ENCODE measurements around the gene PLXNC1. TPM values are rescaled to one million over a fixed set of nuclear protein-coding genes. Genes with fewer than 3 reads are reported as not detected.

Gene PLXNC1
- total and polyA plus RNA-seq, 7 donors: 1.2 to 10.2 (median 4.3) TPM

- no peaks in the 10 kb centered on the region for H3K27me3 ChIP-seq
- H3K9me3 ChIP-seq: peaks cover 0 to 3% (median 0%) of the 10 kb centered on the region in 4 donors
- intact Hi-C loops (cut with DNase I): no loop called here
- H3K36me3 ChIP-seq: no peaks in the 10 kb centered on the region
- H3K27ac ChIP-seq: no peak overlapping the region
- H3K4me1 ChIP-seq: no peaks in the 10 kb centered on the region
- no peak overlapping the region for H3K4me3 ChIP-seq
- no peak for DNase-seq
- TF ChIP-seq POLR2A (IDR thresholded peaks at IDR 0.05) (no peak), EP300 (IDR thresholded peaks at IDR 0.05) (no peak), POLR2AphosphoS5 (IDR thresholded peaks at IDR 0.05) (no peak), CTCF (IDR thresholded peaks at IDR 0.05) (no peak)
- WGBS, 2 donors: 65 to 79% methylated on average over 10 of the region's 10 CpGs
These were observed 27.6 kb downstream of the PLXNC1 start for GRCh38 chr12:94175763-94176668.

GRCh38 chr12:94178054-94178453, 29.7 kb downstream of the PLXNC1 start:
- intact Hi-C loops (cut with DNase I): no loop called here
- Histone ChIP-seq H3K4me3 (no peak overlapping the region), H3K27ac (no peak overlapping the region), H3K27me3 (no peaks in the 10 kb centered on the region), H3K4me1 (no peaks in the 10 kb centered on the region), H3K36me3 (no peaks in the 10 kb centered on the region), H3K9me3 (peaks cover 0 to 3% (median 0%) of the 10 kb centered on the region in 4 donors)
- no peak for DNase-seq
- TF ChIP-seq POLR2A (IDR thresholded peaks at IDR 0.05): no peak
- TF ChIP-seq POLR2AphosphoS5 (IDR thresholded peaks at IDR 0.05): no peak
- TF ChIP-seq CTCF (IDR thresholded peaks at IDR 0.05): no peak
- TF ChIP-seq EP300 (IDR thresholded peaks at IDR 0.05): no peak

GRCh38 chr12:94178882-94179281, 30.5 kb downstream of the PLXNC1 start:
- Histone ChIP-seq H3K4me1 (no peaks in the 10 kb centered on the region), H3K27ac (no peak overlapping the region), H3K4me3 (no peak overlapping the region), H3K9me3 (peaks cover 0 to 3% (median 0%) of the 10 kb centered on the region in 4 donors), H3K27me3 (no peaks in the 10 kb centered on the region), H3K36me3 (no peaks in the 10 kb centered on the region)
- 74 to 85% methylated on average over 3 of the region's 3 CpGs for WGBS, 2 donors
- intact Hi-C loops (cut with DNase I): no loop called here
- no peak for DNase-seq
- TF ChIP-seq POLR2AphosphoS5 (IDR thresholded peaks at IDR 0.05) (no peak), CTCF (IDR thresholded peaks at IDR 0.05) (no peak), POLR2A (IDR thresholded peaks at IDR 0.05) (no peak), EP300 (IDR thresholded peaks at IDR 0.05) (no peak)

- H3K27ac ChIP-seq: no peak overlapping the region
- intact Hi-C loops (cut with DNase I): no loop called here
- no peaks in the 10 kb centered on the region for H3K27me3 ChIP-seq
- H3K9me3 ChIP-seq: peaks cover 0 to 3% (median 0%) of the 10 kb centered on the region in 4 donors
- TF ChIP-seq EP300 (IDR thresholded peaks at IDR 0.05) (no peak), POLR2AphosphoS5 (IDR thresholded peaks at IDR 0.05) (no peak), POLR2A (IDR thresholded peaks at IDR 0.05) (no peak), CTCF (IDR thresholded peaks at IDR 0.05) (no peak)
- no peak for DNase-seq
- no peak overlapping the region for H3K4me3 ChIP-seq
- 66 to 99% methylated on average over 3 of the region's 3 CpGs for WGBS, 2 donors
- no peaks in the 10 kb centered on the region for H3K4me1 ChIP-seq
- H3K36me3 ChIP-seq: no peaks in the 10 kb centered on the region
These were observed 31.3 kb downstream of the PLXNC1 start for GRCh38 chr12:94179723-94180122.
